Measurements from ENCODE around the gene ESPNL. TPM values are rescaled to one million over a fixed set of nuclear protein-coding genes. Genes with fewer than 3 reads are reported as not detected.

The ESPNL gene
- total and polyA plus RNA-seq, 4 donors: 0.08 to 0.59 (median 0.35) TPM

GRCh38 chr2:238131761-238132462 lies 31.8 kb downstream of the ESPNL start:
- peaks cover 0 to 2% (median 1%) of the 10 kb centered on the region in 4 donors for H3K4me1 ChIP-seq (ENCODE audit: control insufficient read depth in 4 of 4, insufficient read depth in 4 of 4, low read length in 3 of 4)
- no peak for DNase-seq (ENCODE audit: low spot score)
- no peaks in the 10 kb centered on the region for H3K27me3 ChIP-seq (ENCODE audit: control insufficient read depth in 4 of 4, insufficient read depth in 4 of 4, low read length in 3 of 4)
- H3K27ac ChIP-seq (ENCODE audit: low read depth in 1 of 2, low read length in 2 of 2): no peak overlapping the region
- WGBS: 95% methylated on average over 14 of the region's 14 CpGs
- no peak overlapping the region for H3K4me3 ChIP-seq (ENCODE audit: low read depth in 1 of 3, low read length in 3 of 3)
- H3K9me3 ChIP-seq (ENCODE audit: control insufficient read depth in 4 of 4, low read length in 3 of 4): no peaks in the 10 kb centered on the region
- H3K36me3 ChIP-seq (ENCODE audit: control insufficient read depth in 4 of 4, insufficient read depth in 3 of 4, low read depth in 1 of 4, low read length in 3 of 4): no peaks in the 10 kb centered on the region
- H3K9ac ChIP-seq (ENCODE audit: low read depth in 1 of 2, low read length in 2 of 2): no peak overlapping the region
- TF ChIP-seq REST (IDR thresholded peaks at IDR 0.05) (no peak), CTCF (IDR thresholded peaks at IDR 0.05; ENCODE audit: low read depth, low read length, missing input control) (no peak), RXRA (IDR thresholded peaks at IDR 0.05) (no peak), GABPA (IDR thresholded peaks at IDR 0.05 in 1 of 2, conservative IDR thresholded peaks at IDR 0.05 in 1 of 2) (no peak), RAD21 (IDR thresholded peaks at IDR 0.05) (no peak), TAF1 (conservative IDR thresholded peaks at IDR 0.05) (no peak), ZBTB33 (IDR thresholded peaks at IDR 0.05) (no peak), JUND (IDR thresholded peaks at IDR 0.05) (no peak), FOXA1 (IDR thresholded peaks at IDR 0.05) (no peak)

- H3K27me3 ChIP-seq (ENCODE audit: control insufficient read depth in 4 of 4, insufficient read depth in 4 of 4, low read length in 3 of 4): no peaks in the 10 kb centered on the region
- H3K4me3 ChIP-seq (ENCODE audit: low read depth in 1 of 3, low read length in 3 of 3): no peak overlapping the region
- DNase-seq (ENCODE audit: low spot score): no peak
- H3K36me3 ChIP-seq (ENCODE audit: control insufficient read depth in 4 of 4, insufficient read depth in 3 of 4, low read depth in 1 of 4, low read length in 3 of 4): no peaks in the 10 kb centered on the region
- 96% methylated on average over 23 of the region's 23 CpGs for WGBS
- no peak overlapping the region for H3K9ac ChIP-seq (ENCODE audit: low read depth in 1 of 2, low read length in 2 of 2)
- peaks cover 0 to 8% (median 2%) of the 10 kb centered on the region in 4 donors for H3K4me1 ChIP-seq (ENCODE audit: control insufficient read depth in 4 of 4, insufficient read depth in 4 of 4, low read length in 3 of 4)
- H3K9me3 ChIP-seq (ENCODE audit: control insufficient read depth in 4 of 4, low read length in 3 of 4): no peaks in the 10 kb centered on the region
- H3K27ac ChIP-seq (ENCODE audit: low read depth in 1 of 2, low read length in 2 of 2): no peak overlapping the region
- TF ChIP-seq RAD21 (IDR thresholded peaks at IDR 0.05): no peak
- TF ChIP-seq YY1 (IDR thresholded peaks at IDR 0.05): no peak
- TF ChIP-seq GABPA (IDR thresholded peaks at IDR 0.05 in 1 of 2, conservative IDR thresholded peaks at IDR 0.05 in 1 of 2): no peak
- TF ChIP-seq FOXA2 (IDR thresholded peaks at IDR 0.05): no peak
- TF ChIP-seq ATF3 (IDR thresholded peaks at IDR 0.05): no peak
- no peak for TF ChIP-seq EGR1 (IDR thresholded peaks at IDR 0.05; ENCODE audit: low read depth in 2 of 2)
- no peak for TF ChIP-seq CTCF (IDR thresholded peaks at IDR 0.05; ENCODE audit: low read depth, low read length, missing input control)
- no peak for TF ChIP-seq NR2F2 (IDR thresholded peaks at IDR 0.05)
- TF ChIP-seq TAF1 (conservative IDR thresholded peaks at IDR 0.05): no peak
- no peak for TF ChIP-seq HNF4G (IDR thresholded peaks at IDR 0.05)
- no peak for TF ChIP-seq HNF4A (conservative IDR thresholded peaks at IDR 0.05)
- no peak for TF ChIP-seq RXRA (IDR thresholded peaks at IDR 0.05)
Measured at GRCh38 chr2:238132463-238133450, 32.6 kb downstream of the ESPNL start.
